Measurements from ENCODE around the gene RGS14.

- TF ChIP-seq CTCF (IDR thresholded peaks at IDR 0.05): no peak
- TF ChIP-seq POLR2A (IDR thresholded peaks at IDR 0.05): no peak
Measured at GRCh38 chr5:177311723-177312648, 45.7 kb upstream of the RGS14 start, which contains the start of gene MXD3.
